A549 (cell line): ENCODE measurements around the gene TLCD5. TPM values are rescaled to one million over a fixed set of nuclear protein-coding genes. Genes with fewer than 3 reads are reported as not detected.

Source experiments
- ATAC-seq, 2 experiments: fragments of 200-7000 bp in 1 of 2; fragments of >200 bp in 1 of 2; cut with Nextera tagmentation in 1 of 2; cut with Tn5 transposase in 1 of 2; 3 replicates each; pipeline versions ENCODE4 v1.8.0 to v1.9.1; 2018 to 2020; ENCODE audit warnings: mild to moderate bottlenecking in 1 of 2, moderate library complexity in 1 of 2
- CTCF ChIA-PET: fragments of 300-600 bp; sonication (Branson Sonifier 250); formaldehyde crosslinking; extraction: SDS; loops from one replicate; lab custom pipeline; 2021; ENCODE audit warnings: antibody characterized with exemption, inconsistent platforms; lab: Yijun Ruan, JAX
- POLR2A ChIA-PET: fragments of 350-600 bp; formaldehyde crosslinking; extraction: SDS; loops from one replicate; lab custom pipeline; 2021; ENCODE audit warnings: antibody characterized with exemption, inconsistent platforms; lab: Yijun Ruan, JAX
- DNase-seq, 2 experiments: peaks; one replicate each; pipeline versions ENCODE4 v3.0.0 to v3.0.0-alpha.2; 2011 to 2016; ENCODE audit warnings: low read depth in 1 of 2, low spot score in 1 of 2
- FAIRE-seq: peaks from 2 replicates; lab custom pipeline; 2011; peaks lifted over from hg19 to GRCh38; lab: Jason Lieb, UNC
- H3K27ac ChIP-seq, 2 experiments: fragments of >200 bp; sonication (Bioruptor Twin); formaldehyde crosslinking; 3 replicates each; pipeline ENCODE4 v1.5.1; 2016 to 2017
- H3K4me1 ChIP-seq: fragments of >200 bp; sonication (Bioruptor Twin); formaldehyde crosslinking; 3 replicates; pipeline ENCODE4 v1.6.1; 2016
- H3K4me2 ChIP-seq: fragments of >200 bp; sonication (Bioruptor Twin); formaldehyde crosslinking; 3 replicates; pipeline ENCODE4 v1.6.1; 2016
- H3K4me3 ChIP-seq: fragments of >200 bp; sonication (Bioruptor Twin); formaldehyde crosslinking; 3 replicates; pipeline ENCODE4 v1.5.1; 2016
- H3K9me3 ChIP-seq: fragments of >200 bp; sonication (Bioruptor Twin); formaldehyde crosslinking; 3 replicates; pipeline ENCODE4 v1.6.1; 2016
- BCL3 ChIP-seq: fragments of >200 bp; sonication (Bioruptor Twin); formaldehyde crosslinking; IDR thresholded peaks from 3 replicates; pipeline ENCODE4 v1.6.1; 2016
- BHLHE40 ChIP-seq: IDR thresholded peaks from 2 replicates; pipeline ENCODE4 v1.6.1; 2012; ENCODE audit warnings: low read depth, low read length, inconsistent platforms
- CBX2 ChIP-seq: fragments of 200-600 bp; sonication (generic); IDR thresholded peaks from 2 replicates; pipeline ENCODE4 v1.6.1; 2016; ENCODE audit warnings: low read depth, mild to moderate bottlenecking, borderline replicate concordance
- CBX8 ChIP-seq: fragments of 200-600 bp; sonication (generic); IDR thresholded peaks from 2 replicates; pipeline ENCODE4 v1.6.1; 2016
- CHD2 ChIP-seq: fragments of 150-350 bp; IDR thresholded peaks from 2 replicates; pipeline ENCODE4 v1.6.1; 2014; ENCODE audit warnings: low read length; ENCODE audit not compliant: partially characterized antibody
- ESRRA ChIP-seq: fragments of 150-350 bp; IDR thresholded peaks from 2 replicates; pipeline ENCODE4 v1.6.1; 2014; ENCODE audit warnings: mild to moderate bottlenecking, low read length, borderline replicate concordance
- FOSL2 ChIP-seq, 2 experiments: fragments of 450-650 bp in 1 of 2; fragments of >200 bp in 1 of 2; sonication (Bioruptor Twin) in 1 of 2; formaldehyde crosslinking; IDR thresholded peaks; 2 replicates each; pipeline versions ENCODE4 v1.5.0 to v1.6.1; 2016 to 2020; ENCODE audit warnings: mild to moderate bottlenecking in 1 of 2, moderate library complexity in 1 of 2
- HES2 ChIP-seq: fragments of >200 bp; sonication (Bioruptor Twin); formaldehyde crosslinking; IDR thresholded peaks from 2 replicates; pipeline ENCODE4 v1.6.1; 2016
- HMGXB4 ChIP-seq: fragments of 250-450 bp; sonication (Bioruptor Pico); IDR thresholded peaks from 2 replicates; pipeline ENCODE4 v1.5.0; 2021; ENCODE audit warnings: mild to moderate bottlenecking, moderate library complexity, borderline replicate concordance
- HOXA7 ChIP-seq: fragments of 250-450 bp; sonication (Bioruptor Pico); IDR thresholded peaks from 2 replicates; pipeline ENCODE4 v1.5.0; 2020; ENCODE audit warnings: mild to moderate bottlenecking, moderate library complexity
- JUNB ChIP-seq: fragments of >200 bp; sonication (Bioruptor Twin); formaldehyde crosslinking; IDR thresholded peaks from 2 replicates; pipeline ENCODE4 v1.6.1; 2016
- KDM1A ChIP-seq: fragments of 200-600 bp; sonication (generic); IDR thresholded peaks from 2 replicates; pipeline ENCODE4 v1.6.1; 2016; ENCODE audit warnings: low read depth, mild to moderate bottlenecking
- KDM5A ChIP-seq: fragments of 200-600 bp; sonication (generic); IDR thresholded peaks from 2 replicates; pipeline ENCODE4 v1.6.1; 2016; ENCODE audit warnings: antibody characterized with exemption, mild to moderate bottlenecking
- MYC ChIP-seq: IDR thresholded peaks from 2 replicates; pipeline ENCODE4 v1.6.1; 2012; ENCODE audit warnings: mild to moderate bottlenecking, inconsistent platforms, low read length, improper control_type of control experiment, borderline replicate concordance
- POLR2AphosphoS2 ChIP-seq: conservative IDR thresholded peaks from 2 replicates; pipeline ENCODE4 v1.6.1; 2012; ENCODE audit warnings: low read length, improper control_type of control experiment, inconsistent platforms
- RARB ChIP-seq: fragments of 250-450 bp; sonication (Bioruptor Pico); IDR thresholded peaks from 2 replicates; pipeline ENCODE4 v1.8.0; 2021; ENCODE audit warnings: mild to moderate bottlenecking, moderate library complexity
- RCOR1 ChIP-seq: fragments of 150-350 bp; IDR thresholded peaks from 2 replicates; pipeline ENCODE4 v1.6.1; 2014; ENCODE audit warnings: antibody characterized with exemption, low read length, low read depth
- RNF2 ChIP-seq: fragments of 200-600 bp; sonication (generic); IDR thresholded peaks from 2 replicates; pipeline ENCODE4 v1.6.1; 2016; ENCODE audit warnings: low read depth, mild to moderate bottlenecking, antibody characterized with exemption, moderate library complexity, borderline replicate concordance
- TFCP2L1 ChIP-seq: fragments of 250-450 bp; sonication (Bioruptor Pico); IDR thresholded peaks from 2 replicates; pipeline ENCODE4 v1.5.0; 2021; ENCODE audit warnings: mild to moderate bottlenecking
- TP53 ChIP-seq: fragments of 250-450 bp; sonication (Bioruptor Pico); IDR thresholded peaks from 2 replicates; pipeline ENCODE4 v1.5.0; 2021; ENCODE audit warnings: mild to moderate bottlenecking, moderate library complexity
- ZC3H11A ChIP-seq: fragments of 450-650 bp; IDR thresholded peaks from 2 replicates; pipeline ENCODE4 v1.6.1; 2014; ENCODE audit warnings: antibody characterized with exemption, mild to moderate bottlenecking
- WGBS: methylation state at CpG from one replicate; pipeline ENCODE4 v1.1.6; 2017; ENCODE audit errors: missing lambda C conversion rate; 5-methylcytosine and 5-hydroxymethylcytosine counted together
- polyA plus RNA-seq, 4 experiments: library from polyadenylated mRNA; depleted of rRNA in 3 of 4; stranded (reverse); fragments of >200 nt; fragmentation: RNase III in 1 of 4; extraction: RNeasy Plus Mini Kit Qiagen cat#74134 plus additional on column Dnase treatment in 1 of 4; gene quantifications; 2 replicates in 3 of 4; 3 replicates in 1 of 4; pipeline ENCODE4 v1.2.3, GENCODE V29; 2011 to 2017

Gene TLCD5
- polyA plus RNA-seq, 2 of the 4 experiments (the other 2 are of a cell fraction): 5.8 to 12.9 TPM

- Histone ChIP-seq H3K4me2 (no peak overlapping the region), H3K4me1 (peaks cover 13% of the 10 kb centered on the region; the same call in 2 of the 3 replicates), H3K27ac (no peak overlapping the region)
- no peak for FAIRE-seq
- WGBS: 58% methylated on average over 6 of the region's 6 CpGs
- TF ChIP-seq TFCP2L1 (CRISPR knock-in tag): no peak
- no peak for TF ChIP-seq CHD2
- TF ChIP-seq ZC3H11A: no peak
- TF ChIP-seq HMGXB4: no peak
- TF ChIP-seq BHLHE40: no peak
- TF ChIP-seq, all 56 proteins: peak for 0
- no peak for DNase-seq
- ATAC-seq: no peak
- Histone ChIP-seq H3K9me3 (no peaks in the 10 kb centered on the region), H3K4me3 (no peak overlapping the region)
- ChIA-PET CTCF (interaction anchor here (1.3 kb wide), 1 partner anchor 17 kb away, joined by 3 read pairs; no protein-coding TSS in a partner anchor), POLR2A (interaction anchor here (1.1 kb wide), 1 partner anchor 18 kb away, joined by 3 read pairs; no protein-coding TSS in a partner anchor)
Measured at GRCh38 chr11:120354779-120355178, 29.7 kb downstream of the TLCD5 start.

- Histone ChIP-seq H3K4me2 (no peak overlapping the region), H3K9me3 (no peaks in the 10 kb centered on the region), H3K4me1 (peaks cover 10% of the 10 kb centered on the region; the same call in 2 of the 3 replicates), H3K4me3 (no peak overlapping the region), H3K27ac (no peak overlapping the region)
- no peak for ATAC-seq
- FAIRE-seq: no peak
- POLR2A ChIA-PET: no interaction called here
- DNase-seq: no peak
- CTCF ChIA-PET: interaction anchor here (1.3 kb wide), 1 partner anchor 53 kb away, joined by 3 read pairs; no protein-coding TSS in a partner anchor
- no peak for TF ChIP-seq HOXA7 (CRISPR knock-in tag)
- no peak for TF ChIP-seq JUNB
- TF ChIP-seq KDM5A: no peak
- TF ChIP-seq CBX2: no peak
- no peak for TF ChIP-seq RCOR1
- TF ChIP-seq BCL3: no peak
- no peak for TF ChIP-seq ESRRA
- TF ChIP-seq FOSL2 (IDR thresholded peaks at IDR 0.05): no peak
- TF ChIP-seq FOSL2 (CRISPR knock-in tag; IDR thresholded peaks at IDR 0.05): no peak
- TF ChIP-seq CBX8: no peak
- TF ChIP-seq MYC: no peak
- no peak for TF ChIP-seq POLR2AphosphoS2
- TF ChIP-seq RARB: no peak
- TF ChIP-seq, all 56 proteins: peak for 0
- 94% methylated on average over 6 of the region's 6 CpGs for WGBS
Measured at GRCh38 chr11:120357620-120358019, 32.5 kb downstream of the TLCD5 start.

GRCh38 chr11:120358729-120359128, 33.6 kb downstream of the TLCD5 start:
- CTCF ChIA-PET: interaction anchor here (1.3 kb wide), 1 partner anchor 52 kb away, joined by 3 read pairs; no protein-coding TSS in a partner anchor
- WGBS: 86% methylated on average over 3 of the region's 3 CpGs
- H3K9me3 ChIP-seq: no peaks in the 10 kb centered on the region
- no peak overlapping the region for H3K4me3 ChIP-seq
- no peak overlapping the region for H3K4me2 ChIP-seq
- TF ChIP-seq RNF2 (no peak), HES2 (no peak), KDM1A (no peak), TP53 (CRISPR knock-in tag) (no peak)
- H3K27ac ChIP-seq: no peak overlapping the region
- POLR2A ChIA-PET: no interaction called here
- FAIRE-seq: no peak
- no peak for DNase-seq
- no peak for ATAC-seq
- peaks cover 10% of the 10 kb centered on the region; the same call in 2 of the 3 replicates for H3K4me1 ChIP-seq
